IMR-90 (cell line): ENCODE measurements around the gene APOBEC3B. TPM values are rescaled to one million over a fixed set of nuclear protein-coding genes. Genes with fewer than 3 reads are reported as not detected.

Experiments used
- ATAC-seq: fragments of 200-7000 bp; cut with Tn5 transposase; 2 replicates; pipeline ENCODE4 v1.9.1; 2020; ENCODE audit warnings: low read depth, mild to moderate bottlenecking, moderate library complexity
- BruUV-seq: library from RNA; stranded (reverse); fragments of 400-500 nt; replicated peaks from 2 replicates; lab custom pipeline; 2021; lab: Mats Ljungman, UMichigan
- CTCF ChIA-PET: fragments of 300-600 bp; formaldehyde crosslinking; extraction: SDS; loops from one replicate; lab custom pipeline; 2021; ENCODE audit warnings: antibody characterized with exemption; lab: Yijun Ruan, JAX
- POLR2A ChIA-PET: fragments of 300-600 bp; sonication (Branson Sonifier 250); formaldehyde crosslinking; loops from one replicate; lab custom pipeline; 2022; ENCODE audit warnings: antibody characterized with exemption; ENCODE audit not compliant: unreplicated experiment; lab: Charles Lee
- DNase-seq: peaks from one replicate; pipeline ENCODE4 v3.0.0; 2013
- H2AFZ ChIP-seq: replicated peaks from 2 replicates; pipeline ENCODE3; 2013; ENCODE audit warnings: low read length, mild to moderate bottlenecking; ENCODE audit not compliant: poor library complexity
- H2AK5ac ChIP-seq: 2 replicates; pipeline ENCODE4 v1.6.1; 2013; ENCODE audit warnings: low read depth, low read length, inconsistent platforms
- H2AK9ac ChIP-seq: replicated peaks from 2 replicates; pipeline ENCODE3; 2013; ENCODE audit warnings: mild to moderate bottlenecking, low read depth, low read length, moderate library complexity; ENCODE audit not compliant: poor library complexity
- H2BK120ac ChIP-seq: 2 replicates; pipeline ENCODE4 v1.6.1; 2013; ENCODE audit warnings: low read depth, low read length, inconsistent platforms
- H2BK15ac ChIP-seq: 3 replicates; pipeline ENCODE4 v1.6.1; 2013; ENCODE audit warnings: low read depth, low read length, inconsistent platforms
- H2BK20ac ChIP-seq: 2 replicates; pipeline ENCODE4 v1.6.1; 2013; ENCODE audit warnings: low read depth, mild to moderate bottlenecking, inconsistent platforms, low read length, moderate library complexity
- H2BK5ac ChIP-seq: 2 replicates; pipeline ENCODE4 v1.6.1; 2013; ENCODE audit warnings: mild to moderate bottlenecking, low read depth, low read length, inconsistent platforms; ENCODE audit not compliant: poor library complexity, severe bottlenecking
- H3K14ac ChIP-seq: replicated peaks from 2 replicates; pipeline ENCODE4 v1.6.1; 2013; ENCODE audit warnings: low read depth, low read length, inconsistent platforms
- H3K18ac ChIP-seq: 2 replicates; pipeline ENCODE4 v1.6.1; 2013; ENCODE audit warnings: low read depth, low read length, control low read depth
- H3K23ac ChIP-seq: 2 replicates; pipeline ENCODE4 v1.6.1; 2013; ENCODE audit warnings: low read depth, low read length, inconsistent platforms
- H3K27ac ChIP-seq: 2 replicates; pipeline ENCODE4 v1.5.1; 2013; ENCODE audit warnings: mild to moderate bottlenecking, control low read depth, low read length; ENCODE audit not compliant: insufficient read depth
- H3K27me3 ChIP-seq: 2 replicates; pipeline ENCODE4 v1.6.1; 2013; ENCODE audit warnings: low read length; ENCODE audit not compliant: control insufficient read depth, insufficient read depth
- H3K36me3 ChIP-seq: 2 replicates; pipeline ENCODE4 v1.6.1; 2013; ENCODE audit warnings: low read length, mixed read lengths; ENCODE audit not compliant: control insufficient read depth, insufficient read depth
- H3K4ac ChIP-seq: 2 replicates; pipeline ENCODE4 v1.6.1; 2013; ENCODE audit warnings: low read depth, low read length, inconsistent platforms
- H3K4me1 ChIP-seq: 2 replicates; pipeline ENCODE4 v1.6.1; 2013; ENCODE audit warnings: low read length, mixed read lengths; ENCODE audit not compliant: control insufficient read depth, insufficient read depth
- H3K4me2 ChIP-seq: 2 replicates; pipeline ENCODE4 v1.6.1; 2013; ENCODE audit warnings: low read depth, mild to moderate bottlenecking, control low read depth, low read length, moderate library complexity
- H3K4me3 ChIP-seq: 2 replicates; pipeline ENCODE4 v1.5.1; 2013; ENCODE audit warnings: low read depth, mild to moderate bottlenecking, control low read depth, low read length, moderate library complexity; ENCODE audit not compliant: insufficient read depth
- H3K56ac ChIP-seq: 2 replicates; pipeline ENCODE4 v1.6.1; 2013; ENCODE audit warnings: low read length, inconsistent platforms; ENCODE audit not compliant: insufficient read depth; ENCODE audit errors: extremely low read depth
- H3K79me1 ChIP-seq, 2 experiments: 2 replicates each; pipeline ENCODE4 v1.6.1; 2013; ENCODE audit warnings: low read length in 2 of 2, inconsistent platforms in 1 of 2, low read depth in 1 of 2
- H3K9ac ChIP-seq: 2 replicates; pipeline ENCODE4 v1.6.1; 2013; ENCODE audit warnings: low read depth, low read length, control low read depth
- H3K9me1 ChIP-seq: 2 replicates; pipeline ENCODE4 v1.6.1; 2013; ENCODE audit warnings: low read length, inconsistent platforms; ENCODE audit not compliant: insufficient read depth
- H3K9me3 ChIP-seq: 2 replicates; pipeline ENCODE4 v1.6.1; 2013; ENCODE audit warnings: low read length; ENCODE audit not compliant: control insufficient read depth, insufficient read depth
- H4K20me1 ChIP-seq: 2 replicates; pipeline ENCODE4 v1.6.1; 2013; ENCODE audit warnings: low read length, inconsistent platforms; ENCODE audit not compliant: insufficient read depth
- H4K5ac ChIP-seq: 2 replicates; pipeline ENCODE4 v1.6.1; 2013; ENCODE audit warnings: mild to moderate bottlenecking, low read depth, low read length, control low read depth
- H4K8ac ChIP-seq, 2 experiments: 2 replicates each; pipeline ENCODE4 v1.6.1; 2013; ENCODE audit warnings: low read depth in 2 of 2, low read length in 2 of 2, control low read depth in 1 of 2, inconsistent platforms in 1 of 2
- H4K91ac ChIP-seq: 2 replicates; pipeline ENCODE4 v1.6.1; 2013; ENCODE audit warnings: low read depth, low read length, inconsistent platforms; ENCODE audit not compliant: insufficient read depth
- BHLHE40 ChIP-seq: fragments of 150-350 bp; IDR thresholded peaks from 2 replicates; pipeline ENCODE4 v1.6.1; 2016; ENCODE audit warnings: mild to moderate bottlenecking, low read depth, low read length
- CEBPB ChIP-seq: IDR thresholded peaks from 2 replicates; pipeline ENCODE4 v1.6.1; 2012; ENCODE audit warnings: low read depth, low read length, improper control_type of control experiment
- ELK1 ChIP-seq: fragments of 150-350 bp; IDR thresholded peaks from 2 replicates; pipeline ENCODE4 v1.6.1; 2016; ENCODE audit warnings: low read depth, mild to moderate bottlenecking, low read length, moderate library complexity, borderline replicate concordance
- FOS ChIP-seq: fragments of 150-350 bp; IDR thresholded peaks from 2 replicates; pipeline ENCODE4 v1.6.1; 2016; ENCODE audit warnings: low read depth, low read length
- MXI1 ChIP-seq: IDR thresholded peaks from 2 replicates; pipeline ENCODE4 v1.6.1; 2012; ENCODE audit warnings: low read depth, mild to moderate bottlenecking, low read length, moderate library complexity, borderline replicate concordance
- NFE2L2 ChIP-seq: fragments of 150-350 bp; IDR thresholded peaks from 2 replicates; pipeline ENCODE4 v1.6.1; 2016; ENCODE audit warnings: low read depth, mild to moderate bottlenecking, low read length
- SMC3 ChIP-seq: fragments of 150-350 bp; IDR thresholded peaks from 2 replicates; pipeline ENCODE4 v1.6.1; 2016; ENCODE audit warnings: low read depth, mild to moderate bottlenecking, antibody characterized with exemption, low read length, moderate library complexity
- WGBS, 2 experiments: methylation state at CpG; one replicate each; pipeline versions ENCODE4 v1.1.5 to v1.1.7; 2013; ENCODE audit warnings: missing lambda C conversion rate in 2 of 2; ENCODE audit not compliant: insufficient read length in 1 of 2; ENCODE audit errors: extremely low coverage in 2 of 2; 5-methylcytosine and 5-hydroxymethylcytosine counted together
- dilution Hi-C: fragments of 300-500 bp; cut with HindIII; formaldehyde crosslinking; loops from one replicate; pipeline ENCODE4 v1.14.3; 2018; ENCODE audit warnings: low sequenced_read_pairs; ENCODE audit not compliant: unreplicated experiment
- in situ Hi-C: fragments of 300-500 bp; cut with MboI; formaldehyde crosslinking; loops from 3 replicates; pipeline ENCODE4 v1.14.3; 2019; ENCODE audit warnings: low sequenced_read_pairs, inconsistent platforms, mixed read lengths
- intact Hi-C: fragments of 100-400 bp; cut with micrococcal nuclease; formaldehyde crosslinking; loops from 2 replicates; pipeline ENCODE4 v1.10.0; 2022
- polyA plus RNA-seq, 3 experiments: library from polyadenylated mRNA; depleted of rRNA; stranded (reverse); fragments of >200 nt; gene quantifications; 2 replicates each; pipeline ENCODE4 v1.2.3, GENCODE V29; 2012; ENCODE audit warnings: low replicate concordance in 1 of 3
- total RNA-seq: library from RNA; depleted of rRNA; stranded (reverse); fragments of >200 nt; gene quantifications from 2 replicates; pipeline ENCODE4 v1.2.3, GENCODE V29; 2012

Gene APOBEC3B
- total and polyA plus RNA-seq, 2 of the 4 experiments (the other 2 are of a cell fraction), result 17.6 to 34.2 TPM

GRCh38 chr22:38949889-38950405, 32.2 kb upstream of the APOBEC3B start (continued):
- no peak for TF ChIP-seq ELK1
- TF ChIP-seq FOS, result no peak
- no peak for TF ChIP-seq SMC3

DNA sequence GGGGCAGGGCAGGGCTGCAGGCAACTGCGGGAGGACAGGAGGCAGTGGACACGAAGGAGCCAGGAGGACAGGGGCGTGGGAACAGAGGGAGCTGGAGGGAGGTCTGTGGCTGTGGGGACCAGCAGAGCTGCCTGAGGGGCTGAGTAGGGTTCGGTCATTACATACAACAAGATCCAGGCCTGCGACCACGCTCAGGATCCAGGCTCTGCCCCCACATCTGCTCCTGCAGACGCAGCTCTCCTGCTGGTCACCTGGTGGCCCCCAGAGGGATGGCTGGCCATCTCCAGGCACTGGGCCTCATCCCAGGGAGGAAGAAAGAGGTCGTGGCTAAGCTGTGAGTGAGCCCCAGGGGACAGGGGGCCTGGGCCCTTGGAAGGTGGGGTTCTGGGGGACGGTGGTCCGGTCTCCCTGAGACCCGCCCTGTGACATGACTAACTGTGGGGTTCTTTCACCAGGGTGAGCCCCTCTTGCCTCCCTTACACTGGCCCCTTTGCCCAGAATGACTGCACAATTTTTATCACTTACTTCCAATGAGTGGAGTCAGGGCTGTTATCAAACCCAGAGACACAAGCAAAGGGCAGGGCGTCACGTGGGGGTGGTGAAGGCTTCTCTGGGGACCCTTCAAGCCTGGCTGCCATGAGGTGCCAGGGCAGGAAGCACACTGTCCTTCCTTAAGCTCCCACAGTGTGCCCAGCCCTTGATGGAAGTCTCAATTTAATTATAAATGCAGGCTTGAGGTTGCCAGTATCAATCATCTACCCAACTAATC, 31.4 kb upstream of the APOBEC3B start:
- Histone ChIP-seq H2BK15ac (no peak overlapping the region), H3K4ac (no peak overlapping the region), H3K27me3 (peaks cover 78% of the 10 kb centered on the region), H3K9me1 (no peaks in the 10 kb centered on the region), H4K20me1 (no peaks in the 10 kb centered on the region), H4K5ac (no peak overlapping the region), H3K4me1 (no peaks in the 10 kb centered on the region), H3K9me3 (no peaks in the 10 kb centered on the region), H2AFZ (no peak overlapping the region), H2BK5ac (no peak overlapping the region), H2AK5ac (no peak overlapping the region), H3K9ac (no peak overlapping the region), H3K18ac (no peak overlapping the region), H3K14ac (no peak overlapping the region), H3K27ac (no peak overlapping the region), H2AK9ac (no peak overlapping the region), H2BK120ac (no peak overlapping the region), H3K4me2 (no peak overlapping the region), H3K4me3 (no peak overlapping the region), H3K56ac (no peak overlapping the region), H2BK20ac (no peak overlapping the region), H4K8ac (no peak overlapping the region), H3K36me3 (no peaks in the 10 kb centered on the region), H3K79me1 (no peaks in the 10 kb centered on the region), H3K23ac (no peak overlapping the region), H4K91ac (no peak overlapping the region)
- DNase-seq (no peak), ATAC-seq (no peak)
- intact Hi-C loops (no loop called here), dilution Hi-C loops (no loop called here), in situ Hi-C loops (no loop called here)
- WGBS, 2 experiments, result 67% methylated on average over 2 of the region's 13 CpGs; no CpG with 5 or more reads in 1 of the 2 experiments
- BruUV-seq, result no TSS peak
- TF ChIP-seq NFE2L2, result no peak
- TF ChIP-seq CEBPB, result no peak
- no peak for TF ChIP-seq BHLHE40
- TF ChIP-seq MXI1, result no peak
- ChIA-PET CTCF (no interaction called here), POLR2A (no interaction called here)
